ENCODE measurements around the gene NUCB1.

GRCh38 chr19:48953990-48954594, 54.0 kb downstream of the NUCB1 start:
- peak in 1 of 2 experiments; percentile 53; a peak in 1 of 4 replicates for TF ChIP-seq ARNT (IDR thresholded peaks at IDR 0.05)
- TF ChIP-seq MTA1 (IDR thresholded peaks at IDR 0.05; ENCODE audit: borderline replicate concordance): no peak
- no peak for TF ChIP-seq GATAD2B (IDR thresholded peaks at IDR 0.05; ENCODE audit: borderline replicate concordance)
- TF ChIP-seq FOS (IDR thresholded peaks at IDR 0.05; ENCODE audit: extremely low read depth, insufficient read length): no peak
- TF ChIP-seq MEF2A (IDR thresholded peaks at IDR 0.05; ENCODE audit: control insufficient read depth, low read depth, low read length): no peak; the same call in 1 of the 2 replicates
- TF ChIP-seq, protein P1, sequence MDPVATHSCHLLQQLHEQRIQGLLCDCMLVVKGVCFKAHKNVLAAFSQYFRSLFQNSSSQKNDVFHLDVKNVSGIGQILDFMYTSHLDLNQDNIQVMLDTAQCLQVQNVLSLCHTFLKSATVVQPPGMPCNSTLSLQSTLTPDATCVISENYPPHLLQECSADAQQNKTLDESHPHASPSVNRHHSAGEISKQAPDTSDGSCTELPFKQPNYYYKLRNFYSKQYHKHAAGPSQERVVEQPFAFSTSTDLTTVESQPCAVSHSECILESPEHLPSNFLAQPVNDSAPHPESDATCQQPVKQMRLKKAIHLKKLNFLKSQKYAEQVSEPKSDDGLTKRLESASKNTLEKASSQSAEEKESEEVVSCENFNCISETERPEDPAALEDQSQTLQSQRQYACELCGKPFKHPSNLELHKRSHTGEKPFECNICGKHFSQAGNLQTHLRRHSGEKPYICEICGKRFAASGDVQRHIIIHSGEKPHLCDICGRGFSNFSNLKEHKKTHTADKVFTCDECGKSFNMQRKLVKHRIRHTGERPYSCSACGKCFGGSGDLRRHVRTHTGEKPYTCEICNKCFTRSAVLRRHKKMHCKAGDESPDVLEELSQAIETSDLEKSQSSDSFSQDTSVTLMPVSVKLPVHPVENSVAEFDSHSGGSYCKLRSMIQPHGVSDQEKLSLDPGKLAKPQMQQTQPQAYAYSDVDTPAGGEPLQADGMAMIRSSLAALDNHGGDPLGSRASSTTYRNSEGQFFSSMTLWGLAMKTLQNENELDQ (CRISPR knock-in tag; IDR thresholded peaks at IDR 0.05; ENCODE audit: borderline replicate concordance): no peak
- no peak for TF ChIP-seq ZBTB7A (IDR thresholded peaks at IDR 0.05; ENCODE audit: borderline replicate concordance, control insufficient read depth, low read depth, low read length)
- TF ChIP-seq CTCF (IDR thresholded peaks at IDR 0.05 in 2 of 3, conservative IDR thresholded peaks at IDR 0.05 in 1 of 3; ENCODE audit: insufficient read depth in 2 of 3, low read depth in 1 of 3, low read length in 3 of 3): no peak
- TF ChIP-seq EP300 (IDR thresholded peaks at IDR 0.05; ENCODE audit: low read length): no peak
